NCI-H2081 (cell line): ENCODE data around the gene LRP11.
"Not testable (repeated sequence)": the region's sequence is repeated elsewhere in the genome, so short reads cannot be mapped to it uniquely, and the experiment has no call there.

ENCODE experiments used
- DNase-seq, 2 experiments: peaks; one replicate each; lab custom pipeline; 2025; lab: John Stamatoyannopoulos, UW

The LRP11 gene

GRCh38 chr6:149897855-149898744 is 33.9 kb upstream of the LRP11 start, which contains the start of gene RAET1E:
Gene RAET1E, minus strand, starts transcription at chr6:149898113. Its CDS starts 7,212 bp downstream, at chr6:149890901.
- DNase-seq, result no peak

DNA sequence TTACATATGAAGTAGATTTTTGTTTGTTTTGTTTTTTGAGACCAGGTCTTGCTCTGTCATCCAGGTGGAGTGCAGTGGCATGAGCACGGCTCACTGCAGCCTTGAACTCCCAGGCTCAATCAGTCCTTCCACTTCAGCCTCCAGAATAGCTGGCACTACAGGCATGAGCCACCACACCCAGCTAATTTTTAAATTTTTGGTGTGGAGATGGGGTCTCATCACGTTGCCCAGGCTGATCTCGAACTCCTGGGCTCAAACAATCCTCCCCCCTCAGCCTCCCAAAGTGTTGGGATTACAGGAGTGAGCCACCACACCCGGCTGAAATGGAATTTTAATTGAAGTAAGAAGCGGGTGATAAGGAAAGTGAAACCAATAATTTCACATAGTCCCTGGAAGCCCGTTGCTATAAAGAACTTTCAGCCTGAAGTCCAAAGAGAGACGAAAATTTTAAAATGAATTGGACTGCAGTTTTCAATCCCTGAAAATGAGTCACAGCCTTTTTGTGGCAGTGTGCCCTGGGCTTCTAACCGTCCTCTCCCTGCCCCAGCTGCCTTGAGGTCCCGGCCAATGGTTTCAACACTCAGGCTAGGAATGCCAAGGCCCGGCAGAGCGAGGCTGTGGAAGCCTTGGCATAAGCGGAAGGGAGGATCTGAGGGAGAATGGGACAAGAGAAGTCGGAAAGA is 33.0 kb upstream of the LRP11 start:
- DNase-seq, result no peak

DNA sequence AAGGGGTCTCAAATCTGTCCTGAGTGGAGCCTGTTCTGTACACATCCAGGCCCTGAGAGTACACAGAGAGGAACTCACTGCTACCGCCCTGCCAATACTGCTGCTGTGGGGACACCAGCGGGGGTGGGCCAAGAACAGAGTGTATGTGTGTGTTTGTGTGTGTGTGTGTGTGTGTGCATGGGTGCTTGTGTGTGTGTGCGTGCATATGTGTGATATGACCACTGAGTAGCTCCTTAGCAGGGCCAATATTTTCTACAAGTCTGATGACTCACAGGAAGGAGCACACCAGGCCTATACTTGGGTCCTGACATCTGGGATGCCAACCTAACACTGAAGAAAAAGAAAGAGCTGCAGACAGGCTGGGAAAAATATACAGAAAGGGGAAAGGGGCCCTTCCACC is 32.3 kb upstream of the LRP11 start:
- DNase-seq, result no peak

DNA sequence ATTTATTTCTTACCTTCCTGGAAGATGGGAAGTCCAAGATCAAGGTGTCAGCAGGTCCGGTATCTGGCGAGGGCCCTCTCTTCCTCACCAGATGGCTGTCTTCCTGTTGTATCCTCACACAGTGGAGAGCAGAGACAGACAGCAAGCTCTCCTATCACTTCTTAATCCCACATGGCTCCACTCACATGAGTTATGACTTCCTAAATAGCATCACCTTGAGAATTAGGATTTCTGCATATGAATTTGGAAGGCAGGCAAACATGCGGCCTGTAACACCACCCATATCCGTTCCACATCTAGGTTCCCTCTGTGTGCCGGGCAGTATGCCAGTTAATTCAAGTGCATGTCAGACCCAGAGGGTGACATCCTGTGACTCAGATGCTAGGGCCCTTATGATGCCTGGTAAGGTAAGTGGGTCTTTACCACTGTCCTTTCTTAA is 31.7 kb upstream of the LRP11 start:
- peak in 1 of 2 experiments; percentile 60 for DNase-seq

DNA sequence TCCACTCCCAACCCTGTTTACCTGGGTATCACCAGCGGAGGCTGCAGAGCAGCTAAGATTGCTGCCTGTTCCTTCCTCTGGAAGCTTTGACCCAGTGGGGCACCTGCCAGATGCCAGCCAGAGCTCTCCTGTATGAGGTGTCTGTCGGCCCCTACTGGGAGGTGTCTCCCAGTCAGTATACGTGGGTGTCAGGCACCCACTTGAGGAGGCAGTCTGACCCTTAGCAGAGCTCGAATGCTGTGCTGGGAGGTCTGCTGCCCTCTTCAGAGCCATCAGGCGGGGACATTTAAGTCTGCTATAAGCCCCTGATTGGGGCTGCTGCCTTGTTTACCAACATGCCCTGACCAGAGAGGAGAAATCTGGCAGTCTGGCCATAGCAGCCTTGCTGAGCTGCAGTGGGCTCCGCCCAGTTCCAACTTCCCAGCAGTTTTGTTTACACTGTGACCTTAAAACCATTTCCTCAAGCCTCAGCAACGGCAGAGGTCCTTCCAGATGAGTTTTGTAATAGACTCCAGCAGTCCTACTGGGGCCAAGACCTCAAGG is 31.0 kb upstream of the LRP11 start:
- no peak for DNase-seq

DNA sequence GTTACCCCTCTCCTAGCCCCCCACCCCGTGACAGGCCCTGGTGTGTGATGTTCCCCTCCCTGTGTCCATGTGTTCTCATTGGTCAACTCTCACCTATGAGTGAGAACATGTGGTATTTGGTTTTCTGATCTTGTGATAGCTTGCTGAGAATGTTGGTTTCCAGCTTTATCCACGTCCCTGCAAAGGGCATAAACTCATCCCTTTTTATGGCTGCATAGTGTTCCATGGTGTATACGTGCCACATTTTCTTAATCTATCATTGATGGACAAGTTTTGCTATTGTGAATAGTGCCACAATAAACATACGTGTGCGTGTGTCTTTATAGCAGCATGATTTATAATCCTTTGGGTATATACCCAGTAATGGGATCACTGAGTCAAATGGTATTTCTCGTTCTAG is 27.7 kb upstream of the LRP11 start:
- not testable (repeated sequence) for DNase-seq

DNA sequence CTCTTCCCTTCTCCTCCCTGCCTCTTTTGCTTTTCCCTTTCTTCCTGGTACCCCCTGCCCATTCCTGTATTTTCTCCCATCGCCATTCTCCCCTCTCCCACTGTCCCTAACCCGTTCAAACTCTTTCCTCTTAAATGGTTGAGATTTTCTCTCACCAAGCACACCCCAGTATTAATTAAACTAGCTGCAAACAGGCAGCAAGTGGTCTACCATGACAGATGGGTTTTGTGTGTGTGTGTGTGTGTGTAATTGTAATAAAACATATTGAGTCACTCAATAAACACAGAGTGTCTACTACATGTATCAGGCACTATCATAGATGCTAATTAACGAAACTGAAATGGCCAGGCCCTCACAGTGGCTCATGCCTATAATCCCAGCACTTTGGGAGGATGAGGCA is 27.1 kb upstream of the LRP11 start:
- no peak for DNase-seq

DNA sequence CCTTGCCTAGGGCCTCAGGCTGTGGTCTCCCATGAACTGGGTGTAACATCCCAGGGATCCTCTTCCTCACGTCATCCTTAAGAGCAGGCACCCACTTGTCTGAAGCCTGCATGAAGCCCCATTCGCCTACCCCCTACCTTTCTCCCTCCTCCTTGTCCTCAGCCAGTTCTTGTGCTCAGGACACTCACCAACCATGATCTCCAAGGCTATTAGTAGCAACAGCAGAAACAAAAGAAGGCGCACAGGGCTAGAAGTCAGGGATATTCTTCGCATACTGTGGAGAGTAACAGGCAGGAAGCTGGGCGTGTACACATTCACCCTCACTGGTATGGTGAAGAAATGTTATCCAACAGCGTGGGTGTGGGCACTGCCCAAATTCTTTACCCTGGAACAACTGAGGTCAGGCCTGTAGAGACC is 26.5 kb upstream of the LRP11 start:
- DNase-seq, result no peak

DNA sequence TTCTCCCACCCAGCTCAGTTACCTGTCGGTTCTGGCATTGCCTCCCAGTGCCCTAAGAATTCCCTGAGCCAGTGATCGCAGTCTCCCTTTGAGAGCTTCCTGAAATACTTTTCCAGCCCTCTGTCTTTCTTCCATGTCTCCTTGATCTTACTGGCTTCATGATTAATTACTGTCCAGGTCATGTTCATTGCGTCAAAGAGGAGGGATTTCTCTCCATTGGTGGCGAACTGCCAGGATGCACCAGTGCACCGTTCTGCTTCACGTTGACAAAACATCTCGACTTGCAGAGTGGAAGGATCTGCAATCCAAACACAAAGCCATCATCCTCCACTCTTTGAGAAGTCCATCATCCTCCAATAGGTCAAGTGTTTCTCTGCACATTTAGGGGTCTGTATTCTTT is 25.2 kb upstream of the LRP11 start:
- no peak for DNase-seq

DNA sequence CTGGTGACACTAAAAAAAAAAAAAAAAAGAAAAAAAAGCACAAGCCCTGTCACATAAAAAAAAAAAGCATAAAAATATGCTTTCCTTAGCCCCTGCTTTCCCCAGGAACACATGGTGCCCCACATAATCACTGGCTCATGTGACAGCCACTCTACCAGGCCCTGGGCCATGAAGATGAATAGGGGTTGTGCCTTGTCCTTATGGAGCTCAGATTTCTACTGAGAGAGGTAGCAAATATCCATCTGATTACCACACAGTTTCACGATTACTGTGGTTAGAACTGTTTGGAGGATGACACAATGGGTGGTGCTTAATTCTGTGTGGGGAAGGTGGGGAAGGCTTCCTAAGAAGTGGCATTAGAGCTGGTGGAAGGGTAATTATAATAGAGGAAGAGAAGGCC is 24.5 kb upstream of the LRP11 start:
- DNase-seq, result no peak

DNA sequence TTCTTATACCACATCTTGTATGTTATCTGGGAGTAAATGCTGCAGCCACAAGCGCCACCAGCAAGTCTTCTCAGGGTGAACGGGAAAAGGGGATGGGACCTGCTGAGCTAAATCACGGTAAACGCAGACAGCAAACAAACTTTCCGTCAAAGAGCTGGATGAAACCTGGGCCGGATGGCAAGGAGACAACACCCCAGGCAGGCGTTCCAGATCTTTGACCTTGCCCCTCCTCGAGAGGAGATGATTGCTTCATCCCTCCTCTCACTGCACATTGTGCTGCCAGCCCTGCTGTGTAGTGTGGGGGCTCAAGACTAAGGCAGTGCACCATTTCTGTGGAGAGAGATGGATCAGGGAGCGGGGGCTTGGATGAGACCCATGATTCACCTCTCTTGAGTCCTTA is 23.9 kb upstream of the LRP11 start:
- no peak for DNase-seq

GRCh38 chr6:149887343-149887742 is 23.2 kb upstream of the LRP11 start:
- no peak for DNase-seq

- DNase-seq, result no peak
Observed at GRCh38 chr6:149885888-149886287, 21.7 kb upstream of the LRP11 start.

- DNase-seq, result no peak
Observed at GRCh38 chr6:149884617-149885016, 20.5 kb upstream of the LRP11 start.

DNA sequence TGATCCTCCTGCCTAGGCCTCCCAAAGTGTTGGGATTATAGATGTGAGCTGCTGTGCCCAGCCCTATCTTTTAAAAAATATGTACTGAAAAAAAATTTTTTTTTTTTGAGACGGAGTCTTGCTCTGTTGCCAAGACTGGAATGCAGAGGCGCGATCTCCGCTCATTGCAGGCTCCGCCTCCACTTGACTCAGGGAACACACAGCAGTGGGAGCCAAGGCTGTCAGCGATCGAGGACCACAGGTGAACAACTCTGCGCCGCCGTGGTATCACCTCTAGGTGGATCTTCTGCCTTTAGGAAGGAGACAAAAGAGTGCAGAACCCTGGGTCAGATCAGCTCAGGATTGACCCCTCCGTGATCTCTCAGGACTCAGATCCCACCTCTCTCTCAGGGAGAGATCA is 20.1 kb upstream of the LRP11 start:
- DNase-seq, result no peak

GRCh38 chr6:149881860-149882259 is 17.7 kb upstream of the LRP11 start:
- no peak for DNase-seq

DNA sequence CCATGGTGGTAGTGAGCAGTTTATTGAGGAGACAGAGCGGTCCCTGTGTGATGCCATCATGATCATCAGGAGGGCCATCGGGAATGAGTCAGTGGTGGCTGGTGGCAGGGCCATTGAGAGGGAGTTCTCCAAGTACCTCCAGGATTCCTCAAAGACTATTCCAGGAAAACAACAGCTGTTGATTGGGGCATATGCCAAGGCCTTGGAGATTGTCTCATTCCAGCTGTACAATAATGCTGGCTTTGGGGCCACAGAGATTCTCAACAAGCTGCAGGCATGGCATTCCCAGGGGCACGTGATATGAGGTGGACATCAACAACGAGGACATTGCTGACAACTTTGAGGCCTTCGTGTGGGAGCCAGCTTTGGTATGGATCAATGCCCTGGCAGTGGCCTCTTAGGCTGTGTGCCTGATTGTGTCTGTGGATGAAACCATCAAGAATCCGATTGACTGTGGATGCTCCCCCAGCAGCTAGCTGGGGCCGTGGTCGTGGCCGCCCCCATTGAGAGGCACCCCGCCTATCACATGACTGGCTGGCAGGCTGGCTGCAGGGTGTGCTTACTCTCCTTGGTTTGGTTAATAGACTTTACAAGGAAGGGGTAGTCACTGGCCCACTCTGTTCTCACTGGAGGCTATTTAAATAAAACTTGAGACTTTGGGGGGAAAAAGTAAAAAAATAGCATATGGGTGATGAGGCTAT is 17.1 kb upstream of the LRP11 start:
- no peak for DNase-seq

DNA sequence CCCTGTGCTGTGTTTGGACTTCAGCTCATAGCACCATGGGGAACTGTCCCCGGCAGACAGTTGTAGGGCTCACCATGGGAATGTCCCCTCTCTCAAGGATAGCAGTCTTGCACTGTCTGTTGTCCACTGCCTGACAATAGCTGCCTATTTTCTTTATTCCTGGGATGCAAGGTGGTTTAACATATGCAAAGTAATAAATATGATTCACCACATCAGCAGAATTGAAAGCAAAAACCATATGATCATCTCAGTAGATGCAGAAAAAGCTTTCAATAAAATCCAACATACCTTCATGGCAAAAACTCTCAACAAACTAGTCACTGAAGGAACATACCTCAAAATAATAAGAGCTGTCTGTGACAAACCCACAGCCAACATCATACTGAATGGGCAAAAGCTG is 13.5 kb upstream of the LRP11 start:
- DNase-seq, result no peak

DNA sequence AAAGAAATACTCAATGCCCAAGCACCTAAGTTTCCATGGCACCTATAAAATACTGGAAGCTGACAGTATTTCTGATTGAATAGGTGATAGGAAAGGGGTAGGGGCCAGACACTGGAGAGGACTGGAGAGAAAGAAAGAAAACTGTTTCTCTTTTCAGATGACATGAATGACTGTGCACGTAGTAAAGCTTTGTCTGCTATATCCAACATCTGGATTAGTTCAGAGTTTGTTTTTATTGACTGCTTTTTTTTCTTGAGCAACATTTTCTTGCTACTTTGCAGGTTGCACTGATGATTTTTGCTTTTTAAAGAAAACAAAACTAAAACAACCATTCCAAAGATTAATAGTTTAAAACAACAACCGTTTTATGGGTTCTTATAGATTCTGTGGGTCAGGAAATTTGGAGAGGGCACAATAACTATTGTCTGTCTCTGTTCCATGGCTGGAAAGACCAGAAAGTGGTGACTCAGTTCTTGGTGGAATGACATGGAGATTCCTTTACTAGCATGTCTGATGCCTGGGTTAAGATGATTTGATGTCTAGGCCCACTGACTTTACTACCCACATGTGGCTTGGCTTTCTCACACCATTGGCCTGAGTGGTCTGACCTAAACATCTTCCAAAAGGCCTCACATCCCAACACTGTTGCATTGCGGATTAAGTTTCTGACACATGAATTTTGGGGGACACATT is 12.2 kb upstream of the LRP11 start:
- no peak for DNase-seq

DNA sequence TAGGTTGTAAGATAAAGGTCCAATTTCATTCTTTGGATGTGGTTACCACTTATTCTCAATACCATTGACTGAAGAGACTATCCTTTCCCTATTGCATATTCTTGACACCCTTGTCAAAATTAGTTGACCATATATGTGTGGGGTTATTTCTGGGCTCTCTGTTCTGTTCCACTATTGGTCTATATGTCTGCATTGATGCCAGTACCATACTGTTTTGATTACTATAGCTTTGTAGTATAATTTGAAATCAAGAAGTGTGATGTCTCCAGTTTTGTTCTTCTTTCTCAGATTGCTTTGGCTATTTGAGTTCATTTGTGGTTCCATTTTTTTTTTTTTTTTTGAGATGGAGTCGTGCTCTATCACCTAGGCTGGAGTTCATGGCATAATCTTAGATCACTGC is 8.1 kb upstream of the LRP11 start:
- no peak for DNase-seq

- DNase-seq, result no peak
Observed at GRCh38 chr6:149871182-149871581, 7.0 kb upstream of the LRP11 start.
